ENCODE results near the gene IL20RA.
A peak's percentile ranks its signal among the peaks of the same experiment; 100 is the strongest.

The IL20RA gene

DNA sequence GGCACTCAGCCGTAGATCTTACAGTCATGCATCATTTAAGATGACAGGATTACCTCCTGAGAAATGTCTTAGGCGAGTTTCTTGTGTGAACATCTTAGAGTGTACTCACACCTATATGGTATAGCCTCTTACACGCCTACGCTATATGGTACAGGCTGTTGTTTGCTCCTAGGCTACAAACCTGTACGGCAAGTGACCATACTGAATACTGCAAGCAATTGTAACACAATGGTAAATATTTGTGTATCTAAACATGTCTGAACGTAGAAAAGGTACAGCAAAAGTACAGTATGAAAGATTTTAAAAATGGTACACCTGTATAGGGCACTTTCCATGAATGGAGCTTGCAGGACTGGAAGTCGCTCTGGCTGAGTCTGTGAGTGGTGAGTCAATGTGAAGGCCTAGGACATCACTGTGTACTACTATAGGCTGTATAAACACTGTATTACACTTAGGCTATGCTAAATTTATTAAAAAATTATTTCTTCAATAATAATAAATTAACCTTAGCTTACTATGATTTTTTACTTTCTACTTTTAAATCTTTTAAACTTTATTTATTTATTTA, 541 bp upstream of the IL20RA start:
- DNase-seq = no peak

DNA sequence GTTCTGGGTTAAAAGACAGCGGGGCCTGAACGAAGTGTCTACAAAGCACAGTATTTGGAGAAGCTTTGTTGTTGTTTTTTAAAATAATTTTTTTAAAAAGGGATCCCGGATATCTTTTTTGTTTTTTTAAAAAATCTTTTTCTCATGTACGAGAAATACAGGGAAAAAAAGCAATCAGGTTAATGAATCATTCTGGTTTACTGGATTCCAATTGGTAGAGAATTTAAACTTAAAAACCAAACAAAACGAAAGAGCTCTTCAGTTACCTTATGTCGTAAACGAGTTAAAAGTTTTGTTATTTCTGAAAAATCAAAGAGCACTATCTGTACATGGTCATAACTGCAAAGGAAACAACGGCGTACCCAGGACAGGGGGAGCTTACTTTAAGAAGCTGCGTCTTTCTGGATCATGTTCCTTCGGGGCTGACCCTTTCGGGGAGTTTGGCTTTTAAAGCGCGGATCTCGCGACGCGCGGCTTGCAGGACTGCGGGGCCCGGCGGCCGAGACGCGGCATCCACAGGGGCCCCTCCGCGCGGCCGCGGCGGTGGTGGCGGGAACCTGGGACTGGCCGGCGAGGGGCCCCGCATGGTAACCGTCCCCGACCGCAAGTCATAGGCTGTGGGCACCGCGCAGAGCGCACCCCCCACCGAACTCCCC, 927 bp downstream of the IL20RA start:
- no peak for DNase-seq

DNA sequence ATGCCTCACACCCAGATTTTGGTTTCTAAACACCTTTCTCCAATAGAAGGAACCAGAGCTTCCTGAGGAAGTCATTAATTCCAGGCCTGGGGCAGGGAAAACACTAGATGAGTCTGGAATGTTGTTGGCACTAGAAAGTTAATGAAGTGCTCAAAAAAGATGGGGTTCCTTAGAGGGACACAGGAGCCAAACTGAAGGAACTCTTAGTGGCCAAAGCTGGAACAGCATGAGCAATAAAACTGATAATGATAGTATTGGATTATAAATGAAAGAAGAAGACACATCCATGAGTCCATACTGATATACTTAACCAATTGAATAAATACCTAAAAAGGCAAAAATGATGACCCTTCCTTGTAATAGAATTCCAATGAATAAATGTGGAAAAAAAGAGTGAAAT, 4.4 kb downstream of the IL20RA start:
- DNase-seq = no peak

DNA sequence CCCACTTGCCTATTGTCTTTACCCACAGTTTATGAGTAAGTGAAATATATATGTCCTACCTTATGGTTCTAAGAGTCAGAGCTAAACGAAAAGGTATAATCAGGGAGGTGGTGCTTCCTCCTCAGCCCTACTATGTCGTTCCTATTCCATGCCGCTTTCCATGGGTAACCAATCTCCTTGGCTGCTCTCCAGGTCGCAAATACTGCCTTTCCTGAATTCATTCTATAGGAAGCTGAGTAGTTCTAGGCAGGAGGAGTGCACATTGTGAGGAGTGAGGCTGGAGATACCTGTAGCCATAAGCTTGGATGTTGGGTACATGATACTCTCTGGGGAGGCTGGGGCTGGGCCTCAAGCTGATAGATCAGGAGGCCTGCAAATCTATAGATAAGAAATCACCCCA, 5.8 kb downstream of the IL20RA start:
- DNase-seq = no peak

DNA sequence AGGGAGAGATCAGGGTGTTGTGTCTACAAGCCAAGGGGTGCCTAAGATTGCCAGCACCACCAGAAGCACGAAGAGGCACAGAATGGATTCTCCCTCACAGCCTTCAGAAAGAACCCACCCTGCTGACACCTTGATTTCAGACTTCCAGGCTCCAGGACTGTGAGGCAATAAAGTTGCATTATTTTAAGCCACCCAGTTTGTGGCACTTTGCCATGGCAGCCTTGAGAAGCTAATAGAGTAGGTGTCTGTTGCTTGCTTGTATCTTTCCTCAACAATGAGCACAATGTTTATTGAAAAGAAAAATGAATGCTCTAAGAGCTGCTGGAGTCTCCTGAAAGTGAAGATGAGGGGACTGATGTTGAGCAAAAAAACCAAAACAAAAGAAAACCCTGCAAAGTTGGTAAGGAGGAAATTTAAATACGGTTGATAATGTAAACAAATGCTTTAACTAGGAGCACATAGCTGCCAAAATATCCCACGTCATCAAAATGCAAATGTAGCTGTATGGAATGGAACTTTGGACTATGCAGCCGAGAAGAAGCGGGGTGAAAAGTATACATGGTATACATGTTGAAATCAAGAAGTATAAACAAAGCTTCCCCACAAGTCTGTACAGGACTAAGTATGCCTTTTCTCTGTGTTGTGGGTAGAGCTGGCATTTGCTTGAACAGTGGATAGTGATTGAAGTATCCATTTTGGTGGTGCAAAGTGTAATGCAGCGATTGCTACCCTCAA, 8.0 kb downstream of the IL20RA start:
- no peak for DNase-seq

DNA sequence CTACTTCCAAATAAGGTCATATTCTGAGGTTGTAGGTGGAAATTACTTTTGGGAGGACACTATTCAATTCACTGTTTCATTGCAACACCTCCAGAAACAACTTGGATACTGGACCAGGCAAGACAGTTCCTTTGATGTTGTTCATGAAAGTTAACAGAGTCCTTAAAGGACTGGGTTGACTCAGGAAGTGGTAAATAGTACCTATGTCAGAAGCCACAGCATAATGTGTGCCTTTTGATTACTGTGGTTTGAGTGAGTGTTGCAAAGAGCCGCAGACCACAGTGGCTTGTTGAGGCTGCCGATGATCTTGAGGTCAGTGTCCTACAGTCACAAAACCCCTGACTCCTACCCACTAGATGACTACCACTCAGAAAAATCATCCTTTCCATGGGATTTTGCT, 10.9 kb downstream of the IL20RA start:
- DNase-seq = peak; percentile 43

DNA sequence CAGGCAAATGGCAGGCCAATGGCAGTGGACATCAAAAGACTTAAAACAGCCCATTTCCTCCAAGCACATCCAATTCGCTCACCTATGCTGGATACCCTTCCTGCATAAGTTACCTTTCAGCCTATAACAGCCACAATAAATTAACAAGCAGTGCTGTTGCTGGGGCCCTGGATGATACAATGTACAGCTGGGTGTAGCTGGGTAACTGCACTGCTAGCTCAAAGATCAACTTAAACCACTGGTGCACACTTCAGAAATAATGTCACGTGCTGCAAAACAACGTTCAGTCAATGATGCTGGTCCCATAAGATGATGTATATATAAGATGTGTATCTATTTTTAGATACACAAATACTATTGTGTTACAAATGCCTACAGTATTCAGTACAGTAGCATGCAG, 13.6 kb downstream of the IL20RA start:
- no peak for DNase-seq

DNA sequence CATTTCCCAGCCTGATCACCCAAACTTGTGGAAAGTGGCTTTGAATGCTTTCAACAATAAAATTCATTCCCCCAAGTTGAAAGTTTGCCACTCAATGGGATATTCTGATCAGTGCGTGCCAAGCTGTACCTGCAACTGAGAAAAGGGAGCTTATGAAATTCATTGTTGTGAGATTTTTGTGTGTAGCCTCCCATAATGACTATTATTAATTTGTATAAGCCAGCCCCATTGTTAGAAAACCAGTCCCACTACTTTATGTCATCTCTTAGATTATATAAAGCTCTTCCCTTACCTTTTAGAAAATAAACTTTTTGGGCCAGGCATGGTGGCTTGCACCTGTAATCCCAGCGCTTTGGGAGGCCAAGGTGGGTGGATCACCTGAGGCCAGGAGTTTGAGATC, 15.9 kb downstream of the IL20RA start:
- no peak for DNase-seq

DNA sequence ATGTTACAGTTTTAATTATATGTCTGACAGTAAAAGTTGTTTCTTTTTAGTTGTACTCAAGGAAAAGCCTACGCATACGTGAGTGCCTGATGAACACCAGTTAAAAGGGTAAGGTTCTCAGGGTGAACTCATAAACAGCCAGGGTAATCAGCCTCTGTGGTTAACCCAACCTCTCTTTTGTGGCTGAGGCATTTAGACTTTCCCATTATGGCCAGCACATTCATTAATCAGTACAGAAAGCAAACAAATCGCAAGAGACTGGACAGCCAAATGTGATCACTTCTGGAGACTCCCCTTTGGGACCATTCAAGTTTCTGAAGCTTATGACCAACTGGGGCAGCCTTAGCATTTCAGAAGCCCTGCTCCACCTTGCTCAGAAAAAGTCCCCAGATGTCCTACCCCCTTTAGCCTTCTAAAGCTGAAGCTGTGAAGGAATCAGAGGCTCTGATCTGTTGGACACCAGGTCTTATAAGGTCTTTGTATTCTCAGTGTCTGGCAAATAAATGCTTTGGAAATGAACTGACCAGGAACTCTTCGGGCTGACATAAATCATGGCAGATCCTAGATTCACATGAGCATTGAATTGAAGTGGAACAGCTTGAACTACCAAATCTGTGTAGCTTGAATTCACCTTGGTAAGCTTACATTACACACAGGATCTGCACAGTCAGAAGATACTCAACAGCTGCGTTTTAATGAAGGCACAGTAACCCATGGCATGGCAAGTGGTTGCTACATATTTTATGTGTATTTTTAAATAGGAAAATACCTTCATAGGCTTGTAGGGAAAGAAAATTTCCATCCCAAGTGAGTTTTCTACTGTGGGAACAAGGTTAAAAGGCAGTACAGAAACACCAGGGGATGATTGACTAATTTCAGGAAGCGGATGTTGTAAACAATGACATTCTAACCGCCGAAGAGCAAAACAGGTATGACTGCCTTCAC, 18.7 kb downstream of the IL20RA start:
- no peak for DNase-seq

DNA sequence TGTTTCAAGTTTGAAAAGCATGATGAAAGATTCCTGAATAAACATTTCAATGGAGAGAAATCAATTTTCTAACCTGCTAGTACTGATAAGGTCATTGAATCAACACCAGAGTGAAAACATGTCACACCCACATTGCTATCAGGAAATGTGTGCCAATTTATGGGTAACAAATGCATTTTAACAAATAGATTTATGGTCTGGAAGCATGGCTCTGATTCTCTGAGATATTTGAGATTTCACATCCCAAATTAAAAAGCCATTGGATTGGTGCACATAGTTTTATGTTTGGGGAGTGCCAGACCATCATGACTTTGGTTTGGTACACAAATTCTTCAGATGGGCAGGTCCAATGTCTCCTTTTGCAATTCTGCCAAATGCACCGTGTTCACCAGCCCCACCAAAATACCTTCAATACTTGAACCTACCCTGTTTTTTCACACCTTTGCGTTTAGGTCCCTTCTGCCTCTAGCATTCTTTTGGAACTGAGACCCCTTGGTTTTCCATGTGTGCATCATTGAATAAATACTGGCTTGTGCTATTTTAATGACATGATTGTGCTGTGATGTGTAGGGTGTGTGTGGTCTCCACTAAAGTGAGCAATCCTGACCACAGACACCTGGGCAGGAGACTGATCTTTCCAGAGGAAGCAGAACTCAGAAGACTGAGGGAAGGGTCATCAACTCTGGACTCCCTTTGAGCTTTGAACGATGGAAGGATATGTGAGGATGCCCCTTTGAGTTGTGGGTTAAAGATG, 20.4 kb downstream of the IL20RA start:
- DNase-seq = no peak

DNA sequence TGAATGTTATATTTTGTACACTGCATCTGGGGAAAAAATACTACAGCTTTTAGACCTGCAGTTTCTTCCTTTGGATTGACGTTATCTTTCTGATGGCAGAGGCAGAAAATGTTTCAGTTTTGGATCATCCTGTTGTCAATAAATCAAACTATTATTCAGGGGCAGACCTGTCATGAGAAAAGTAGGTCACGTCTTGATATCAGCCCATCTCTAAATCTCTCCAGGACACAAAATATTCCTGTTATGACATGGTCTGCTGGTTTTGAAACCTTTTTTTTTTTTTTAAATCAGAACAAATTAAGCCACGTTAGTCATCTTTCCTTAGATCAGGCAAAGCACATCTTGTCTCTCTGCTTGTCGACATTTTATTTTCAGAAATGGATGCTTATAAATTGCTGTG, 24.0 kb downstream of the IL20RA start:
- no peak for DNase-seq

DNA sequence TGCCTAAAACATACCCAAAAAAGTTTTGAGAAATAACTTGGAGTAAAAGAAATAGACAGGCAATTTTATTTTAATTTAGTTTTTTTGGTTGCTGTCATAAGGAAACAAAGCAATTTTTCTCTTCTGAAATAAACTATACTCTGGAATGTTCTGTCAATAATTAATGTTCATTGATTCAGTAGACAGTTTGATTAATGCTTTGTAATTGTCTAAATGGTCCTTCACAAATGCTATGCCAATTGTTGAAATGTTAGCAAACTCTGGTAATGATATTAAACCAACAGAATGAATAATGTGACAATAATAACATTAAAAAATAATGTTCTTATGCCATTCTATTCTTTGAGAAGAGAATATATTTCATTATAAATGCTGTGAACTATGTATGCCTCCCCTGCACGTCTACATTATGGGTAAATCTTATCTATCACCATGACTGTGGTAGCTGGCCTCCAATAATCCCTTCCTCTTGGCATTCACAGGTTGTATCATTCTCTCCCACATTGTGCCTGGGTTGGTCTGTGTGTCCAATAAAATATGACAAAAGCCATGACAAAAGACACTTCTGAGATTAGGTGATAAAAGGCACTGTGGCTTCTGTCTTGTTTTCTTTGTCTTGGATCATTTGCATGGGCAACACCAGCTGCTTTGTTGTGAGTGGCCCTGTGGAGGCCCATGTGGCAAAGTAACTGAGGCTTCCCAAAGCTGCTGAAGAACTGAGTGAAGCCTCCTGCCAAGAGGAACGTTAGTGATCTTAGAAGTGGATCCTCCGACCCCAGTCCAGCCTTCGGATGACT, 25.1 kb downstream of the IL20RA start:
- DNase-seq = no peak

DNA sequence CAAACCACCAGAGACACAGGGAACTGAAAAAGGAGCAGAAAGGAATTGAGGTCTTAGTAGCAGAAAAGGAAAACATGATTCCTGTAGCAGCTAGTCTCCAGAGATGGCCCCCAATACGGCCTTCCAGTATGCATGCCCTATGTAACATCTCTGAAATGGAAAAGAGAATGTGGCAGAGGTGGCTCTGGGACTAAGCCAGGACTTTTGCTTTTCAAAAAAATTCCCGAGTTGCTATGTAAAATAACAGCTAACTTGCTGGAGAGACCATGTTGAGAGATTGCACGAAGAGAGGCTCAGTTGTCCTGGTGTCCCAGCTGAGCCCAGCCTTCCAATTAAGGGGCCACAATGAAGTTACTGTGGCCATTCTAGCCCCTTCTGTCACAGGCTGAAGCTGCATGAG, 27.7 kb downstream of the IL20RA start:
- no peak for DNase-seq

DNA sequence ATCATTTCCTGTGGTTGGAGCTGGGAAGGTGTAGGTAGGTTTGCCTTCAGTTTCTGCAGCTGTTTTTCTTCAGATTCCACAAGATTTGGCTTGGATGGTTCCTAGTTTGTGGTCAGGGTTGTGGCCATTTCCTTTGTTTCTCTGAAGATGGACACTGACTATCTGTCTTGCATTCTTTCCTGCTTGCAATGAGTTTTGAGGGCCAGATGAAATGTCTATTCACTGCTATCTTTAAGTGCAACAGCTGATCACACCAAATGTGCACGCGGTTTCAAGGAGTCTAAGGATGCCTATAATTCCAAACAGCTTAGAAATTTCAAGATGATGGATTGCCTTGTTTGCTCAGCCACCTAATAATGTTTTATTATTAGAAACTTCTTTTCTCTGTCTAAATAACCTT, 28.4 kb downstream of the IL20RA start:
- no peak for DNase-seq

DNA sequence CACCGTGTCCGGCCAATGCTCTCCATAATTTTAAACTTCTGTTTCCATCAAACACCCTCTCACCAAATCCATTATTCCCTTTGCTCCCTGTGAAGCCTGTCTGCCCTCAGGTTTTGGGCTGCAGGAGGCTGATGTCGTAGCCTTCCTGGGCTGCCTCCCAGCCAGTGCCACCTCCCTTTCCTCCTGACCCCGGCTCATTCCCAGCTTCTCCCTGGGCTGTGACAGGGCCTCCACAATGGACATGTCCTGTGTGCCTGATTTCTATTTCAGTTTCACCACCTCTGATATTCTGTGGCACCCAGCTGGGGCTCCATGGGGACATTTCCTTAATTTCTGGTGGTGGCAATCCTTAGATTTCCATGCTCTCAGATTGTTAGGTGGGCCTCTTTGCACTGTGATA, 28.8 kb downstream of the IL20RA start:
- DNase-seq = no peak

DNA sequence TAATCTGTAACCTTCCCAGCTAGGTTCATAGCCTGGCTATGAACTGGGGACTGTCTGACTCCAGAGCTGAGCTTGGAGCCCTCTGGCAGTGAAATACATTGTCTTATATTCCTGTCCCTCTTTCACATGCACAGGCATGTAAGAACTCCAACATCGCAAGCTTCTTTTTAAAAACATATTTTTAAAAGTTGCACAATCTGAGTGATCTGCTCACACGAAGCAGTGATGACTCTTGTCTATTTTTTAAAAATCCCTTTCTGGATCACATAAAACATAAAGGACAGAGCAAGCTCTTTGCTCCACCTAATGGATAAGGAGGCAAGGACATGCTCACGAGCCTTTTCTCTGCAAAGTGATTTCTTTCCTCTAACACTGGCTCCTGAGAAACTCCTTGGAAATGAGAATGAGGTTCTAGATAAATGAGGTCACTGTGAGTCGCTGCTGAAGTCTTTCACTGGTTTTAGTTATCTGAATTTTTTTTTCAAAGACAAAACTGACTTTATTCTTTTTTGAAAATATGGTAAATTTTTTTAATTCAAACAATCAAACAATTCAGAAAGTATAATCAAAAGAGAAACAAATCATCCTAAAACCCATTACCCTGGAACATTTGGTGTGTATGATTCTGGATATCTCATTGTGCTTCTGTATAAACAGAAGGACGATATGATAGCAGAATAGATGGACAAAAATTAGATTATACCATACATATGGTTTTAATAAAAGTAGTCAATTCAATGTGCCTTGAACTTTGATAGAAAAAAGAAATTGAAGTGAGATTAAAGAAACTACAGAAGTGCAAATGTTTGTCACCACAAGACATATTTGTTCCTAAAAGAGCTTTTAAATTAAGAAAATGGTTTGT, 30.8 kb downstream of the IL20RA start:
- DNase-seq = no peak

DNA sequence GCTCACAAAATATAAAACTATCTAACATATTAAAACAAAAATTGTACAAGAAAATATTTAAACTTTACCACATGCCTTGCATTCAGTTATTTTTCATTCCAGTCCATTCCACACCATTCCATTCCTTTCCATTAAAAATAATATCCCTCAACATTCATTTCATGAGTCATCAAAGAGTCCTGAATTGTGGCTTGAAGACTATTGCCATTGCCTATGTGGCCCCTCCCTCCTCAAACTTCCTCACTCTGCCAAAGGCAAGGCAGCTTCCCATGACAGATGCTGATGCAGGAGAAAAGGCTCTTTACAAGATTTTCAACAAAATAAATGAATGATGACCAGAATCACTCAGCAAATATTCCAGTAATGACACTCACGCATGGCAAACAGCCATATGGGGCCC, 31.7 kb downstream of the IL20RA start:
- DNase-seq = no peak

DNA sequence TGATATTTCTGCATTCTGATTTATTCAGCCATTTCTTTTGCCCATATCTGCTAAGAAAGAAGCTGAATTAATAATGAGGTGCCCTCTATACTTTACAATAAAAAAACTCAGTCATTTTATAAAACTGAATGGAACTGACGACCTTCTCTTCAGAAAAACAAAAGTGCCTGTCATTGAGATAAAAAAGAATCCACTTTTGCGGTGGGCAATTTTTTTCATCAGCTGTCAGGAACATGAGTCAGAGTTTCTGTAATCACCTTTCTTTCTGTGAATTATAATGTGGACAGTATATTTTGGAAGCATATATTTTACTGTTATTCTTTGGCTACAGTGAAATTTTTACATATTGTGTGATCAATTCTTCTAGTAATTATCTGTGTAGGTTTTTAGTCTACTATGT, 33.4 kb downstream of the IL20RA start:
- DNase-seq = no peak

DNA sequence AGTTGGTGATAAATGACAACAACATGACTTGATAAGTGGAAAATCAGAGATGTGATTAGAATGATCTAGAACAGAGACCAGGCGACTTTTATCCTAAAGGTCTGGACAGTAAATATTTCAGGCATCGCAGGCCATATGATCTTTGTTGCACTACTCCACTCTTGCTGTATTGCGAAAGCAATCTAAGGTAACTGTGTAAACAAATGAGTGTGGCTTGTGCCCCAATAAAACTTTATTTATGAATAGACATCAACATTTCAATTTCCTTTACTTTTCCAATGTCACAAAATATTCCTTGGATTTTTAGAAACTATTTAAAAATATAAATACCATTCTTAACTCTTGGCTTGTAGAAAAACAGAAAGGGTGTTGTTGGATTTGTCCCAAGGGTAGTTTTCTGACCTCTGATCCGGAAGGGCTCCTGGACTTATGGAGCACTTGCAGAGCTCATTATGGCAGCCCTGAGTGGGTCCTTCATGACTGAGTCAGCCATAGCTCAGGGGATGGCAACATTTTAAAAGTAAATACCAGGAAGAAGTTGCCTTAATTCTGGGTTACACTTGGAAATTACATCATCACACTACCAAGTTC, 34.5 kb downstream of the IL20RA start:
- DNase-seq = no peak

DNA sequence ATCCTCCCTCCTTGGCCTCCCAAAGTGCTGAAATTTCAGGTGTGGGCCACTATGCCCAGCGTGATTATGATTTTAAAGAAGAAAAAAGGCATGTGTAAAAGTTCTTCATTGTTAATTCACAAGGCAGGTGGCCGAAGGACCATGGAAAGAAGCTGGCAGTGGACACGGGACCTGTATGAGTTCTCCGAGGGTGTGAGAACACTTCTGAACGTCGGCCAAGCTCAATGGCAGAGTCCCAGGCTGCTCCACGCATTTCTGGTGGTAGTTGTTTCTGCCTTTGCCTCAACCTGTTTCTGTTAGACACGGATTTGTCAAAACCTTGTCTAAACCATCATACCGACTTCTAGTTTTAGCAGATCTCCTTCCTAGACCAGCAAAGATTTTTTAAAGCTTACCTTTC, 36.6 kb downstream of the IL20RA start:
- DNase-seq = no peak
